ENCODE results near the gene DENND1B. TPM values are rescaled to one million over a fixed set of nuclear protein-coding genes. Genes with fewer than 3 reads are reported as not detected.

DENND1B gene
- total RNA-seq, 1 experiment from 2014 or later = 6.3 TPM

DNA sequence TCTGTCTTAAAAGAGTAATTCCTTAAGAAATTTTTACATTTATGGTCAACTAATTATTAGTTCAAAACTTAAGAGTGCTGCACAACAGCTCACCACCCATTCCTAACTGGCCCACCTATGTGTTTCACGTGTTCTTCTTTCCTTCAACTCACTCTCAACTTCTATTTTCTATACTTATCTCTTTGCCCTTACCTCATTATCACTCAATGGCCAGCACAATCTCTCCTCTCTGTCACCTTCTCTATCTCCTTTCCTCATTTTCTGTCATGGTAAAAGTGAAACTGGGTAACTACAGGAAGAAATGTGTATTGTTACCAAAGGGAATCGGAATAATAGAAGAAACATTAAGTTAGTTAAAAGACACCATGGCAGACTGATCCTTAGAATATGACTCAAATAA, 43.1 kb downstream of the DENND1B start:
- no peak overlapping the region for H2BK5ac ChIP-seq (ENCODE audit: insufficient read length, low read length)
- Mint-ChIP-seq H3K4me3 (no peak overlapping the region), H3K9me3 (no peaks in the 10 kb centered on the region; a peak in 1 of 5 replicates), H3K27me3 (ENCODE audit: low read depth) (no peaks in the 10 kb centered on the region), H3K36me3 (ENCODE audit: insufficient read depth in 1 of 3, low read depth in 3 of 3) (no peaks in the 10 kb centered on the region; a peak in 1 of 7 replicates), H3K4me1 (peaks cover 16 to 28% of the 10 kb centered on the region in 2 experiments), H3K27ac (peak overlapping the region in 1 of 3 experiments; percentile 5; a peak in 1 of 7 replicates)
- no peak overlapping the region for H3K14ac ChIP-seq (ENCODE audit: insufficient read depth, low read length)
- H3K27ac ChIP-seq (ENCODE audit: insufficient read length, low read depth, low read length) = no peak overlapping the region
- no peak overlapping the region for H2BK15ac ChIP-seq (ENCODE audit: low read depth, low read length)
- H3K79me2 ChIP-seq (ENCODE audit: insufficient read depth, low read length) = no peaks in the 10 kb centered on the region
- H3T11ph ChIP-seq (ENCODE audit: low read length) = no peak overlapping the region
- no peak overlapping the region for H4K91ac ChIP-seq (ENCODE audit: insufficient read length, low read depth, low read length)
- no peak for DNase-seq
- H3K4me2 ChIP-seq (ENCODE audit: insufficient read depth, insufficient read length, low read length) = no peak overlapping the region
- H3K56ac ChIP-seq (ENCODE audit: insufficient read length, low read depth, low read length) = no peak overlapping the region
- H3K9ac ChIP-seq (ENCODE audit: extremely low read depth, insufficient read length, low read length) = no peak overlapping the region
- no peaks in the 10 kb centered on the region for H3K9me3 ChIP-seq (ENCODE audit: control insufficient read depth, low read depth, low read length)
- no peaks in the 10 kb centered on the region for H4K20me1 ChIP-seq (ENCODE audit: control insufficient read depth, insufficient read depth, insufficient read length)
- no peak overlapping the region for H4K5ac ChIP-seq (ENCODE audit: insufficient read length, low read depth, low read length)
- no CpG with 5 or more reads among the region's 2 CpGs for WGBS (ENCODE audit: extremely low coverage, insufficient read length, low lambda C conversion rate)
- H4K8ac ChIP-seq (replicated peaks; ENCODE audit: insufficient read length, low read depth, low read length) = no peak overlapping the region
- H3K27me3 ChIP-seq (ENCODE audit: insufficient read depth, low read length) = no peaks in the 10 kb centered on the region
- H3K23ac ChIP-seq (ENCODE audit: insufficient read length, low read depth, low read length) = no peak overlapping the region
- no peaks in the 10 kb centered on the region; the same call in 1 of the 2 replicates for H3K4me1 ChIP-seq (ENCODE audit: insufficient read depth, low read length)
- TF ChIP-seq, protein P1, sequence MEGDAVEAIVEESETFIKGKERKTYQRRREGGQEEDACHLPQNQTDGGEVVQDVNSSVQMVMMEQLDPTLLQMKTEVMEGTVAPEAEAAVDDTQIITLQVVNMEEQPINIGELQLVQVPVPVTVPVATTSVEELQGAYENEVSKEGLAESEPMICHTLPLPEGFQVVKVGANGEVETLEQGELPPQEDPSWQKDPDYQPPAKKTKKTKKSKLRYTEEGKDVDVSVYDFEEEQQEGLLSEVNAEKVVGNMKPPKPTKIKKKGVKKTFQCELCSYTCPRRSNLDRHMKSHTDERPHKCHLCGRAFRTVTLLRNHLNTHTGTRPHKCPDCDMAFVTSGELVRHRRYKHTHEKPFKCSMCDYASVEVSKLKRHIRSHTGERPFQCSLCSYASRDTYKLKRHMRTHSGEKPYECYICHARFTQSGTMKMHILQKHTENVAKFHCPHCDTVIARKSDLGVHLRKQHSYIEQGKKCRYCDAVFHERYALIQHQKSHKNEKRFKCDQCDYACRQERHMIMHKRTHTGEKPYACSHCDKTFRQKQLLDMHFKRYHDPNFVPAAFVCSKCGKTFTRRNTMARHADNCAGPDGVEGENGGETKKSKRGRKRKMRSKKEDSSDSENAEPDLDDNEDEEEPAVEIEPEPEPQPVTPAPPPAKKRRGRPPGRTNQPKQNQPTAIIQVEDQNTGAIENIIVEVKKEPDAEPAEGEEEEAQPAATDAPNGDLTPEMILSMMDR (conservative IDR thresholded peaks at IDR 0.05) = no peak
- no peak overlapping the region for H2AFZ ChIP-seq (ENCODE audit: low read length)
- H3K18ac ChIP-seq (ENCODE audit: insufficient read length, low read depth, low read length) = no peak overlapping the region
- H3K23me2 ChIP-seq (ENCODE audit: insufficient read length, low read depth, low read length, poor library complexity, severe bottlenecking) = no peaks in the 10 kb centered on the region
- no peak overlapping the region for H2BK120ac ChIP-seq (ENCODE audit: low read depth, low read length, poor library complexity, severe bottlenecking)
- no peak overlapping the region for H3K4ac ChIP-seq (ENCODE audit: low read depth, low read length)
- no peak overlapping the region for H2AK5ac ChIP-seq (ENCODE audit: insufficient read length, low read length)
- H2BK20ac ChIP-seq (ENCODE audit: low read depth, low read length, poor library complexity, severe bottlenecking) = no peak overlapping the region
- no peak overlapping the region for H2BK12ac ChIP-seq (ENCODE audit: insufficient read length, low read depth, low read length)
- no peaks in the 10 kb centered on the region for H3K79me1 ChIP-seq (ENCODE audit: insufficient read depth, low read depth, low read length, poor library complexity, severe bottlenecking)
